ENCODE data around the gene ZP4. TPM values are rescaled to one million over a fixed set of nuclear protein-coding genes. Genes with fewer than 3 reads are reported as not detected.

The ZP4 gene
- total RNA-seq, 1 experiment from 2014 or later: not detected

GRCh38 chr1:237931581-237931980 lies 40.9 kb upstream of the ZP4 start:
- Mint-ChIP-seq H3K36me3 (ENCODE audit: insufficient read depth, unreplicated experiment) (no peaks in the 10 kb centered on the region), H3K27ac (ENCODE audit: unreplicated experiment) (no peak overlapping the region), H3K9me3 (ENCODE audit: low read depth, unreplicated experiment) (peaks cover 2% of the 10 kb centered on the region), H3K4me1 (ENCODE audit: low read depth, unreplicated experiment) (no peaks in the 10 kb centered on the region), H3K4me3 (ENCODE audit: low read depth, unreplicated experiment) (no peak overlapping the region), H3K27me3 (ENCODE audit: unreplicated experiment) (no peaks in the 10 kb centered on the region)
- no peak for TF ChIP-seq CTCF (IDR thresholded peaks at IDR 0.05; ENCODE audit: unreplicated experiment)
- DNase-seq: no peak
- CTCF ChIA-PET: no interaction called here
- no TSS peak for BruUV-seq (replicated peaks)
- intact Hi-C loops (cut with micrococcal nuclease; ENCODE audit: unreplicated experiment): no loop called here

- peaks cover 2% of the 10 kb centered on the region for H3K9me3 Mint-ChIP-seq (ENCODE audit: low read depth, unreplicated experiment)
- H3K36me3 Mint-ChIP-seq (ENCODE audit: insufficient read depth, unreplicated experiment): no peaks in the 10 kb centered on the region
- no TSS peak for BruUV-seq (replicated peaks)
- intact Hi-C loops (cut with micrococcal nuclease; ENCODE audit: unreplicated experiment): no loop called here
- no peak for DNase-seq
- no peaks in the 10 kb centered on the region for H3K27me3 Mint-ChIP-seq (ENCODE audit: unreplicated experiment)
- no peak for TF ChIP-seq CTCF (IDR thresholded peaks at IDR 0.05; ENCODE audit: unreplicated experiment)
- no peak overlapping the region for H3K27ac Mint-ChIP-seq (ENCODE audit: unreplicated experiment)
- CTCF ChIA-PET: interaction anchor here (0.6 kb wide), 1 partner anchor 123 kb away, joined by 3 read pairs; no protein-coding TSS in a partner anchor
- H3K4me1 Mint-ChIP-seq (ENCODE audit: low read depth, unreplicated experiment): no peaks in the 10 kb centered on the region
- no peak overlapping the region for H3K4me3 Mint-ChIP-seq (ENCODE audit: low read depth, unreplicated experiment)
These were observed 36.5 kb upstream of the ZP4 start for GRCh38 chr1:237927198-237927597.

GRCh38 chr1:237921306-237921705 lies 30.6 kb upstream of the ZP4 start:
- CTCF ChIA-PET: no interaction called here
- DNase-seq: no peak
- Mint-ChIP-seq H3K4me3 (ENCODE audit: low read depth, unreplicated experiment) (no peak overlapping the region), H3K9me3 (ENCODE audit: low read depth, unreplicated experiment) (peaks cover 10% of the 10 kb centered on the region), H3K27me3 (ENCODE audit: unreplicated experiment) (no peaks in the 10 kb centered on the region), H3K4me1 (ENCODE audit: low read depth, unreplicated experiment) (no peaks in the 10 kb centered on the region), H3K36me3 (ENCODE audit: insufficient read depth, unreplicated experiment) (no peaks in the 10 kb centered on the region), H3K27ac (ENCODE audit: unreplicated experiment) (no peak overlapping the region)
- no TSS peak for BruUV-seq (replicated peaks)
- TF ChIP-seq CTCF (IDR thresholded peaks at IDR 0.05; ENCODE audit: unreplicated experiment): no peak
- intact Hi-C loops (cut with micrococcal nuclease; ENCODE audit: unreplicated experiment): no loop called here

- intact Hi-C loops (cut with micrococcal nuclease; ENCODE audit: unreplicated experiment): loop anchor here (1.0 kb wide), 1 partner anchor 49 kb away; no protein-coding TSS in a partner anchor
- CTCF ChIA-PET: interaction anchor here (1.1 kb wide), 1 partner anchor 49 kb away, joined by 6 read pairs; no protein-coding TSS in a partner anchor
- H3K4me1 Mint-ChIP-seq (ENCODE audit: low read depth, unreplicated experiment): no peaks in the 10 kb centered on the region
- no peak for TF ChIP-seq CTCF (IDR thresholded peaks at IDR 0.05; ENCODE audit: unreplicated experiment)
- no peak overlapping the region for H3K4me3 Mint-ChIP-seq (ENCODE audit: low read depth, unreplicated experiment)
- BruUV-seq (replicated peaks): no TSS peak
- DNase-seq: no peak
- H3K9me3 Mint-ChIP-seq (ENCODE audit: low read depth, unreplicated experiment): peaks cover 13% of the 10 kb centered on the region
- no peaks in the 10 kb centered on the region for H3K27me3 Mint-ChIP-seq (ENCODE audit: unreplicated experiment)
- no peak overlapping the region for H3K27ac Mint-ChIP-seq (ENCODE audit: unreplicated experiment)
- no peaks in the 10 kb centered on the region for H3K36me3 Mint-ChIP-seq (ENCODE audit: insufficient read depth, unreplicated experiment)
These were observed 22.6 kb upstream of the ZP4 start for GRCh38 chr1:237913345-237913744.
